Measurements from ENCODE around the gene HNRNPC. TPM values are rescaled to one million over a fixed set of nuclear protein-coding genes. Genes with fewer than 3 reads are reported as not detected.

The HNRNPC gene
- total and polyA plus RNA-seq, 10 of the 15 experiments (the other 5 are each of a cell fraction or from before 2014, with no cell fraction given), result 679 to 1,492 (median 1,262) TPM

DNA sequence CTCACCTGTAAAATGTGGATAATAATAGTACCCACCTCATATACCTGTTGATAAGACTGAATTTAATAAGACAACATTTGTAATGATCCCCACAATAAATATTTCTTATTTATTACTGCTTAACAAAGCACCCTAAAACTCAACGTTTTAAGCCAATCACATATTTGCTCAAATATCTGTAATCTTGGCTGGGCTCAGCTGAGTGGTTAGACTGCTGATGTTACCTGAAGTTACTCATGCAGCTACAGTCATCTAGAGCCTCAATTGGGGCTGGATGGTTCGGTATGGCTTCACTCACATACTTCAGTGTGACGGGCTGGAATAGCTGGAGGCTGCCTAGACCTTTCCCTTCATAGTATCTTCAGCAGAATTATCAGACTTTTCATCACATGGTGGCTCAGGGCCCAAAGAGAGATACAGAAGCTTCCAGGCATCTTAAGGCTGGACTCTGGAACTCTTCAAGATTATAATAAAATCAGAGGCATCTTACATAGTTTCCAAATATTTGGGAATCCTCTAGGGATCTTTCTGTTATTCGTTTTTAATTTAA lies 109.1 kb downstream of the HNRNPC start (continued):
- TF ChIP-seq, protein P1, sequence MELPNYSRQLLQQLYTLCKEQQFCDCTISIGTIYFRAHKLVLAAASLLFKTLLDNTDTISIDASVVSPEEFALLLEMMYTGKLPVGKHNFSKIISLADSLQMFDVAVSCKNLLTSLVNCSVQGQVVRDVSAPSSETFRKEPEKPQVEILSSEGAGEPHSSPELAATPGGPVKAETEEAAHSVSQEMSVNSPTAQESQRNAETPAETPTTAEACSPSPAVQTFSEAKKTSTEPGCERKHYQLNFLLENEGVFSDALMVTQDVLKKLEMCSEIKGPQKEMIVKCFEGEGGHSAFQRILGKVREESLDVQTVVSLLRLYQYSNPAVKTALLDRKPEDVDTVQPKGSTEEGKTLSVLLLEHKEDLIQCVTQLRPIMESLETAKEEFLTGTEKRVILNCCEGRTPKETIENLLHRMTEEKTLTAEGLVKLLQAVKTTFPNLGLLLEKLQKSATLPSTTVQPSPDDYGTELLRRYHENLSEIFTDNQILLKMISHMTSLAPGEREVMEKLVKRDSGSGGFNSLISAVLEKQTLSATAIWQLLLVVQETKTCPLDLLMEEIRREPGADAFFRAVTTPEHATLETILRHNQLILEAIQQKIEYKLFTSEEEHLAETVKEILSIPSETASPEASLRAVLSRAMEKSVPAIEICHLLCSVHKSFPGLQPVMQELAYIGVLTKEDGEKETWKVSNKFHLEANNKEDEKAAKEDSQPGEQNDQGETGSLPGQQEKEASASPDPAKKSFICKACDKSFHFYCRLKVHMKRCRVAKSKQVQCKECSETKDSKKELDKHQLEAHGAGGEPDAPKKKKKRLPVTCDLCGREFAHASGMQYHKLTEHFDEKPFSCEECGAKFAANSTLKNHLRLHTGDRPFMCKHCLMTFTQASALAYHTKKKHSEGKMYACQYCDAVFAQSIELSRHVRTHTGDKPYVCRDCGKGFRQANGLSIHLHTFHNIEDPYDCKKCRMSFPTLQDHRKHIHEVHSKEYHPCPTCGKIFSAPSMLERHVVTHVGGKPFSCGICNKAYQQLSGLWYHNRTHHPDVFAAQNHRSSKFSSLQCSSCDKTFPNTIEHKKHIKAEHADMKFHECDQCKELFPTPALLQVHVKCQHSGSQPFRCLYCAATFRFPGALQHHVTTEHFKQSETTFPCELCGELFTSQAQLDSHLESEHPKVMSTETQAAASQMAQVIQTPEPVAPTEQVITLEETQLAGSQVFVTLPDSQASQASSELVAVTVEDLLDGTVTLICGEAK (IDR thresholded peaks at IDR 0.05; ENCODE audit: borderline replicate concordance), result no peak
- TF ChIP-seq TARDBP (IDR thresholded peaks at IDR 0.05; ENCODE audit: borderline replicate concordance), result no peak
- no peak for TF ChIP-seq MEF2A (IDR thresholded peaks at IDR 0.05; ENCODE audit: insufficient read depth, low read depth, low read length)

Other genes starting within 250 kb of the HNRNPC start
Only the 7 nearest of the 15 such genes appear.
- gene ARHGEF40, start 199.1 kb downstream of the HNRNPC start, total RNA-seq (2014; rRNA removed), result 0.05 and 0.06 TPM in 2 replicates
- 0.04 TPM in 1 of 2 replicates, not detected in the other for gene ARHGEF40, start 199.1 kb downstream of the HNRNPC start, total RNA-seq (2014; rRNA removed; fragmentation: Illumina TruSeq; extraction: Trizol)
- 0.31 and 0.35 TPM in 2 replicates for gene ARHGEF40, start 199.1 kb downstream of the HNRNPC start, total RNA-seq (2021)
- gene ARHGEF40, start 199.1 kb downstream of the HNRNPC start, polyA plus RNA-seq (2011; rRNA removed), result 0.12 and 0.26 TPM in 2 replicates
- 0.03 TPM in 1 of 2 replicates, not detected in the other for gene ARHGEF40, start 199.1 kb downstream of the HNRNPC start, polyA plus RNA-seq (2014; fragmentation: Illumina TruSeq; extraction: Trizol)
- gene ARHGEF40, start 199.1 kb downstream of the HNRNPC start, polyA plus RNA-seq (2014; fragmentation: Nextera tagmentation; extraction: Ambion mirVana), result not detected
- 0.03 and 0.04 TPM in 2 replicates for gene ARHGEF40, start 199.1 kb downstream of the HNRNPC start, polyA plus RNA-seq (2014; rRNA removed)
- gene ARHGEF40, start 199.1 kb downstream of the HNRNPC start, polyA plus RNA-seq (2016; fragmentation: Nextera tagmentation; extraction: Ambion mirVana), result under 1 TPM; 0.11 to 0.25 TPM
- 2.6 and 3.3 TPM in 2 replicates for gene ZNF219, start 170.8 kb downstream of the HNRNPC start, total RNA-seq (2014; rRNA removed)
- gene ZNF219, start 170.8 kb downstream of the HNRNPC start, total RNA-seq (2014; rRNA removed; fragmentation: Illumina TruSeq; extraction: Trizol), result 1.4 and 1.5 TPM in 2 replicates
- 4.2 and 6.4 TPM in 2 replicates for gene ZNF219, start 170.8 kb downstream of the HNRNPC start, total RNA-seq (2021)
- 1.6 and 2.2 TPM in 2 replicates for gene ZNF219, start 170.8 kb downstream of the HNRNPC start, polyA plus RNA-seq (2011; rRNA removed)
- 1.4 TPM in 1 of 2 replicates, not detected in the other for gene ZNF219, start 170.8 kb downstream of the HNRNPC start, polyA plus RNA-seq (2014; fragmentation: Illumina TruSeq; extraction: Trizol)
- under 1 TPM; 0.16 to 0.27 TPM for gene ZNF219, start 170.8 kb downstream of the HNRNPC start, polyA plus RNA-seq (2014; fragmentation: Nextera tagmentation; extraction: Ambion mirVana)
- 3.4 and 4.3 TPM in 2 replicates for gene ZNF219, start 170.8 kb downstream of the HNRNPC start, polyA plus RNA-seq (2014; rRNA removed)
- gene ZNF219, start 170.8 kb downstream of the HNRNPC start, polyA plus RNA-seq (2016; fragmentation: Nextera tagmentation; extraction: Ambion mirVana), result 1 to 10 TPM; 1.6 to 2.9 TPM
- not detected in 2 replicates for gene TMEM253, start 168.4 kb downstream of the HNRNPC start, total RNA-seq (2014; rRNA removed)
- gene TMEM253, start 168.4 kb downstream of the HNRNPC start, total RNA-seq (2014; rRNA removed; fragmentation: Illumina TruSeq; extraction: Trizol), result not detected in 2 replicates
- gene TMEM253, start 168.4 kb downstream of the HNRNPC start, total RNA-seq (2021), result not detected in 2 replicates
- 0.09 and 0.11 TPM in 2 replicates for gene TMEM253, start 168.4 kb downstream of the HNRNPC start, polyA plus RNA-seq (2011; rRNA removed)
- not detected in 2 replicates for gene TMEM253, start 168.4 kb downstream of the HNRNPC start, polyA plus RNA-seq (2014; fragmentation: Illumina TruSeq; extraction: Trizol)
- under 1 TPM in 1 of 2 experiments, not detected in 1; 0.48 TPM for gene TMEM253, start 168.4 kb downstream of the HNRNPC start, polyA plus RNA-seq (2014; fragmentation: Nextera tagmentation; extraction: Ambion mirVana)
- not detected in 2 replicates for gene TMEM253, start 168.4 kb downstream of the HNRNPC start, polyA plus RNA-seq (2014; rRNA removed)
- not detected for gene TMEM253, start 168.4 kb downstream of the HNRNPC start, polyA plus RNA-seq (2016; fragmentation: Nextera tagmentation; extraction: Ambion mirVana)
- gene OR5AU1, start 113.4 kb downstream of the HNRNPC start, total RNA-seq (2014; rRNA removed), result not detected in 2 replicates
- gene OR5AU1, start 113.4 kb downstream of the HNRNPC start, total RNA-seq (2014; rRNA removed; fragmentation: Illumina TruSeq; extraction: Trizol), result not detected in 2 replicates
- gene OR5AU1, start 113.4 kb downstream of the HNRNPC start, total RNA-seq (2021), result not detected in 2 replicates
- not detected in 2 replicates for gene OR5AU1, start 113.4 kb downstream of the HNRNPC start, polyA plus RNA-seq (2011; rRNA removed)
- gene OR5AU1, start 113.4 kb downstream of the HNRNPC start, polyA plus RNA-seq (2014; fragmentation: Illumina TruSeq; extraction: Trizol), result not detected in 2 replicates
- gene OR5AU1, start 113.4 kb downstream of the HNRNPC start, polyA plus RNA-seq (2014; fragmentation: Nextera tagmentation; extraction: Ambion mirVana), result not detected
- gene OR5AU1, start 113.4 kb downstream of the HNRNPC start, polyA plus RNA-seq (2014; rRNA removed), result not detected in 2 replicates
- gene OR5AU1, start 113.4 kb downstream of the HNRNPC start, polyA plus RNA-seq (2016; fragmentation: Nextera tagmentation; extraction: Ambion mirVana), result not detected
- gene RPGRIP1, start 10.6 kb upstream of the HNRNPC start, total RNA-seq (2014; rRNA removed), result 0.27 and 1.1 TPM in 2 replicates
- gene RPGRIP1, start 10.6 kb upstream of the HNRNPC start, total RNA-seq (2014; rRNA removed; fragmentation: Illumina TruSeq; extraction: Trizol), result 0.18 and 0.72 TPM in 2 replicates
- 0.44 TPM in 1 of 2 replicates, not detected in the other for gene RPGRIP1, start 10.6 kb upstream of the HNRNPC start, total RNA-seq (2021)
- 0.13 and 0.30 TPM in 2 replicates for gene RPGRIP1, start 10.6 kb upstream of the HNRNPC start, polyA plus RNA-seq (2011; rRNA removed)
- 0.14 and 0.34 TPM in 2 replicates for gene RPGRIP1, start 10.6 kb upstream of the HNRNPC start, polyA plus RNA-seq (2014; fragmentation: Illumina TruSeq; extraction: Trizol)
- under 1 TPM; 0.07 to 0.16 TPM for gene RPGRIP1, start 10.6 kb upstream of the HNRNPC start, polyA plus RNA-seq (2014; fragmentation: Nextera tagmentation; extraction: Ambion mirVana)
- gene RPGRIP1, start 10.6 kb upstream of the HNRNPC start, polyA plus RNA-seq (2014; rRNA removed), result 0.10 and 0.11 TPM in 2 replicates
- under 1 TPM in 1 of 2 experiments, not detected in 1; 0.07 TPM for gene RPGRIP1, start 10.6 kb upstream of the HNRNPC start, polyA plus RNA-seq (2016; fragmentation: Nextera tagmentation; extraction: Ambion mirVana)
- 117 and 128 TPM in 2 replicates for gene SUPT16H, start 114.6 kb upstream of the HNRNPC start, total RNA-seq (2014; rRNA removed)
- 160 and 164 TPM in 2 replicates for gene SUPT16H, start 114.6 kb upstream of the HNRNPC start, total RNA-seq (2014; rRNA removed; fragmentation: Illumina TruSeq; extraction: Trizol)
- gene SUPT16H, start 114.6 kb upstream of the HNRNPC start, total RNA-seq (2021), result 119 and 120 TPM in 2 replicates
- 123 and 137 TPM in 2 replicates for gene SUPT16H, start 114.6 kb upstream of the HNRNPC start, polyA plus RNA-seq (2011; rRNA removed)
- 201 and 233 TPM in 2 replicates for gene SUPT16H, start 114.6 kb upstream of the HNRNPC start, polyA plus RNA-seq (2014; fragmentation: Illumina TruSeq; extraction: Trizol)
- 100 to 1,000 TPM in 1 of 2 experiments, 10 to 100 TPM in 1; 90.7 to 106 TPM for gene SUPT16H, start 114.6 kb upstream of the HNRNPC start, polyA plus RNA-seq (2014; fragmentation: Nextera tagmentation; extraction: Ambion mirVana)
- 104 and 111 TPM in 2 replicates for gene SUPT16H, start 114.6 kb upstream of the HNRNPC start, polyA plus RNA-seq (2014; rRNA removed)
- 100 to 1,000 TPM; 166 TPM for gene SUPT16H, start 114.6 kb upstream of the HNRNPC start, polyA plus RNA-seq (2016; fragmentation: Nextera tagmentation; extraction: Ambion mirVana)
- gene CHD8, start 186.7 kb upstream of the HNRNPC start, total RNA-seq (2014; rRNA removed), result 59.8 and 61.2 TPM in 2 replicates
- 50.8 and 53.6 TPM in 2 replicates for gene CHD8, start 186.7 kb upstream of the HNRNPC start, total RNA-seq (2014; rRNA removed; fragmentation: Illumina TruSeq; extraction: Trizol)
- gene CHD8, start 186.7 kb upstream of the HNRNPC start, total RNA-seq (2021), result 79.5 and 80.7 TPM in 2 replicates
- gene CHD8, start 186.7 kb upstream of the HNRNPC start, polyA plus RNA-seq (2011; rRNA removed), result 15.4 and 23.3 TPM in 2 replicates
- 52.1 and 60.4 TPM in 2 replicates for gene CHD8, start 186.7 kb upstream of the HNRNPC start, polyA plus RNA-seq (2014; fragmentation: Illumina TruSeq; extraction: Trizol)
- gene CHD8, start 186.7 kb upstream of the HNRNPC start, polyA plus RNA-seq (2014; fragmentation: Nextera tagmentation; extraction: Ambion mirVana), result 10 to 100 TPM; 20.2 to 28.2 TPM
- gene CHD8, start 186.7 kb upstream of the HNRNPC start, polyA plus RNA-seq (2014; rRNA removed), result 31.1 and 34.2 TPM in 2 replicates
- 10 to 100 TPM; 32.8 to 38.2 TPM for gene CHD8, start 186.7 kb upstream of the HNRNPC start, polyA plus RNA-seq (2016; fragmentation: Nextera tagmentation; extraction: Ambion mirVana)

All from GM12878 (cell line).